IMR-90 (cell line): ENCODE measurements around the gene FAM24A. TPM values are rescaled to one million over a fixed set of nuclear protein-coding genes. Genes with fewer than 3 reads are reported as not detected.

Experiments used
- ATAC-seq: fragments of 200-7000 bp; cut with Tn5 transposase; 2 replicates; pipeline ENCODE4 v1.9.1; 2020; ENCODE audit warnings: low read depth, mild to moderate bottlenecking, moderate library complexity
- BruUV-seq: library from RNA; stranded (reverse); fragments of 400-500 nt; replicated peaks from 2 replicates; lab custom pipeline; 2021; lab: Mats Ljungman, UMichigan
- CTCF ChIA-PET: fragments of 300-600 bp; formaldehyde crosslinking; extraction: SDS; loops from one replicate; lab custom pipeline; 2021; ENCODE audit warnings: antibody characterized with exemption; lab: Yijun Ruan, JAX
- POLR2A ChIA-PET: fragments of 300-600 bp; sonication (Branson Sonifier 250); formaldehyde crosslinking; loops from one replicate; lab custom pipeline; 2022; ENCODE audit warnings: antibody characterized with exemption; ENCODE audit not compliant: unreplicated experiment; lab: Charles Lee
- DNase-seq: peaks from one replicate; pipeline ENCODE4 v3.0.0; 2013
- H2AFZ ChIP-seq: replicated peaks from 2 replicates; pipeline ENCODE3; 2013; ENCODE audit warnings: low read length, mild to moderate bottlenecking; ENCODE audit not compliant: poor library complexity
- H2AK5ac ChIP-seq: 2 replicates; pipeline ENCODE4 v1.6.1; 2013; ENCODE audit warnings: low read depth, low read length, inconsistent platforms
- H2AK9ac ChIP-seq: replicated peaks from 2 replicates; pipeline ENCODE3; 2013; ENCODE audit warnings: mild to moderate bottlenecking, low read depth, low read length, moderate library complexity; ENCODE audit not compliant: poor library complexity
- H2BK120ac ChIP-seq: 2 replicates; pipeline ENCODE4 v1.6.1; 2013; ENCODE audit warnings: low read depth, low read length, inconsistent platforms
- H2BK15ac ChIP-seq: 3 replicates; pipeline ENCODE4 v1.6.1; 2013; ENCODE audit warnings: low read depth, low read length, inconsistent platforms
- H2BK20ac ChIP-seq: 2 replicates; pipeline ENCODE4 v1.6.1; 2013; ENCODE audit warnings: low read depth, mild to moderate bottlenecking, inconsistent platforms, low read length, moderate library complexity
- H2BK5ac ChIP-seq: 2 replicates; pipeline ENCODE4 v1.6.1; 2013; ENCODE audit warnings: mild to moderate bottlenecking, low read depth, low read length, inconsistent platforms; ENCODE audit not compliant: poor library complexity, severe bottlenecking
- H3K14ac ChIP-seq: replicated peaks from 2 replicates; pipeline ENCODE4 v1.6.1; 2013; ENCODE audit warnings: low read depth, low read length, inconsistent platforms
- H3K18ac ChIP-seq: 2 replicates; pipeline ENCODE4 v1.6.1; 2013; ENCODE audit warnings: low read depth, low read length, control low read depth
- H3K23ac ChIP-seq: 2 replicates; pipeline ENCODE4 v1.6.1; 2013; ENCODE audit warnings: low read depth, low read length, inconsistent platforms
- H3K27ac ChIP-seq: 2 replicates; pipeline ENCODE4 v1.5.1; 2013; ENCODE audit warnings: mild to moderate bottlenecking, control low read depth, low read length; ENCODE audit not compliant: insufficient read depth
- H3K27me3 ChIP-seq: 2 replicates; pipeline ENCODE4 v1.6.1; 2013; ENCODE audit warnings: low read length; ENCODE audit not compliant: control insufficient read depth, insufficient read depth
- H3K36me3 ChIP-seq: 2 replicates; pipeline ENCODE4 v1.6.1; 2013; ENCODE audit warnings: low read length, mixed read lengths; ENCODE audit not compliant: control insufficient read depth, insufficient read depth
- H3K4ac ChIP-seq: 2 replicates; pipeline ENCODE4 v1.6.1; 2013; ENCODE audit warnings: low read depth, low read length, inconsistent platforms
- H3K4me1 ChIP-seq: 2 replicates; pipeline ENCODE4 v1.6.1; 2013; ENCODE audit warnings: low read length, mixed read lengths; ENCODE audit not compliant: control insufficient read depth, insufficient read depth
- H3K4me2 ChIP-seq: 2 replicates; pipeline ENCODE4 v1.6.1; 2013; ENCODE audit warnings: low read depth, mild to moderate bottlenecking, control low read depth, low read length, moderate library complexity
- H3K4me3 ChIP-seq: 2 replicates; pipeline ENCODE4 v1.5.1; 2013; ENCODE audit warnings: low read depth, mild to moderate bottlenecking, control low read depth, low read length, moderate library complexity; ENCODE audit not compliant: insufficient read depth
- H3K56ac ChIP-seq: 2 replicates; pipeline ENCODE4 v1.6.1; 2013; ENCODE audit warnings: low read length, inconsistent platforms; ENCODE audit not compliant: insufficient read depth; ENCODE audit errors: extremely low read depth
- H3K79me1 ChIP-seq, 2 experiments: 2 replicates each; pipeline ENCODE4 v1.6.1; 2013; ENCODE audit warnings: low read length in 2 of 2, inconsistent platforms in 1 of 2, low read depth in 1 of 2
- H3K9ac ChIP-seq: 2 replicates; pipeline ENCODE4 v1.6.1; 2013; ENCODE audit warnings: low read depth, low read length, control low read depth
- H3K9me1 ChIP-seq: 2 replicates; pipeline ENCODE4 v1.6.1; 2013; ENCODE audit warnings: low read length, inconsistent platforms; ENCODE audit not compliant: insufficient read depth
- H3K9me3 ChIP-seq: 2 replicates; pipeline ENCODE4 v1.6.1; 2013; ENCODE audit warnings: low read length; ENCODE audit not compliant: control insufficient read depth, insufficient read depth
- H4K20me1 ChIP-seq: 2 replicates; pipeline ENCODE4 v1.6.1; 2013; ENCODE audit warnings: low read length, inconsistent platforms; ENCODE audit not compliant: insufficient read depth
- H4K5ac ChIP-seq: 2 replicates; pipeline ENCODE4 v1.6.1; 2013; ENCODE audit warnings: mild to moderate bottlenecking, low read depth, low read length, control low read depth
- H4K8ac ChIP-seq, 2 experiments: 2 replicates each; pipeline ENCODE4 v1.6.1; 2013; ENCODE audit warnings: low read depth in 2 of 2, low read length in 2 of 2, control low read depth in 1 of 2, inconsistent platforms in 1 of 2
- H4K91ac ChIP-seq: 2 replicates; pipeline ENCODE4 v1.6.1; 2013; ENCODE audit warnings: low read depth, low read length, inconsistent platforms; ENCODE audit not compliant: insufficient read depth
- BHLHE40 ChIP-seq: fragments of 150-350 bp; IDR thresholded peaks from 2 replicates; pipeline ENCODE4 v1.6.1; 2016; ENCODE audit warnings: mild to moderate bottlenecking, low read depth, low read length
- CEBPB ChIP-seq: IDR thresholded peaks from 2 replicates; pipeline ENCODE4 v1.6.1; 2012; ENCODE audit warnings: low read depth, low read length, improper control_type of control experiment
- MAFK ChIP-seq: IDR thresholded peaks from 2 replicates; pipeline ENCODE4 v1.6.1; 2012; ENCODE audit warnings: low read depth, low read length, improper control_type of control experiment
- MAZ ChIP-seq: IDR thresholded peaks from 2 replicates; pipeline ENCODE4 v1.6.1; 2012; ENCODE audit warnings: low read depth, mild to moderate bottlenecking, low read length, improper control_type of control experiment, moderate library complexity, borderline replicate concordance
- POLR2A ChIP-seq: IDR thresholded peaks from 2 replicates; pipeline ENCODE4 v1.6.1; 2012; ENCODE audit warnings: mild to moderate bottlenecking, low read depth, low read length
- RAD21 ChIP-seq: IDR thresholded peaks from 2 replicates; pipeline ENCODE4 v1.6.1; 2012; ENCODE audit warnings: low read length, improper control_type of control experiment
- whole genome bisulfite sequencing, 2 experiments: methylation state at CpG; one replicate each; pipeline versions ENCODE4 v1.1.5 to v1.1.7; 2013; ENCODE audit warnings: missing lambda C conversion rate in 2 of 2; ENCODE audit not compliant: insufficient read length in 1 of 2; ENCODE audit errors: extremely low coverage in 2 of 2; 5-methylcytosine and 5-hydroxymethylcytosine counted together
- dilution Hi-C: fragments of 300-500 bp; cut with HindIII; formaldehyde crosslinking; loops from one replicate; pipeline ENCODE4 v1.14.3; 2018; ENCODE audit warnings: low sequenced_read_pairs; ENCODE audit not compliant: unreplicated experiment
- in situ Hi-C: fragments of 300-500 bp; cut with MboI; formaldehyde crosslinking; loops from 3 replicates; pipeline ENCODE4 v1.14.3; 2019; ENCODE audit warnings: low sequenced_read_pairs, inconsistent platforms, mixed read lengths
- intact Hi-C: fragments of 100-400 bp; cut with micrococcal nuclease; formaldehyde crosslinking; loops from 2 replicates; pipeline ENCODE4 v1.10.0; 2022
- polyA plus RNA-seq, 3 experiments: library from polyadenylated mRNA; depleted of rRNA; stranded (reverse); fragments of >200 nt; gene quantifications; 2 replicates each; pipeline ENCODE4 v1.2.3, GENCODE V29; 2012; ENCODE audit warnings: low replicate concordance in 1 of 3
- total RNA-seq: library from RNA; depleted of rRNA; stranded (reverse); fragments of >200 nt; gene quantifications from 2 replicates; pipeline ENCODE4 v1.2.3, GENCODE V29; 2012

FAM24A gene
- total and polyA plus RNA-seq, 2 of the 4 experiments (the other 2 are of a cell fraction) = not detected

DNA sequence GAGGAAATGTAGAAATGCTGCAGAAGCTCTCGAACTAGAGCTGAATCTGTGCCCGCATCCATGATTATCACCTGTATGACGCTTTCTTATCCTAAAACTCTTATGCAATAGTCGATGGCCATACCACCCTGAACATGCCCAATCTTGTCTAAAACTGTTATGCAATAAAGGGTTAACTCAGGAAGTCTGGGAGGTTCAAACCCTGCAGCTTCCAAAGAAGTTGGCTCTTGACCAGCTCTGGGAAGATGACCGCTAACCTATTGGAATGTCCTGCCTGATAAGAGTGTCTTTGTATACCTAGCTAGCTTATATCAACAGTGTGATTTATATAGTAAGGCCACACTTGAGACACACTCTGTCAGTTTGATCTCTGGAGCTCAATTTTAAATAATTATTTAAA is 47.1 kb downstream of the FAM24A start:
- Histone ChIP-seq H3K79me1 (peaks cover 9 to 11% of the 10 kb centered on the region in 2 experiments; a peak in 3 of 4 replicates), H4K91ac (no peak overlapping the region), H2AK9ac (no peak overlapping the region), H4K5ac (no peak overlapping the region), H4K20me1 (no peaks in the 10 kb centered on the region), H3K27ac (no peak overlapping the region), H3K56ac (no peak overlapping the region), H2BK20ac (no peak overlapping the region), H2BK120ac (no peak overlapping the region), H3K4me2 (no peak overlapping the region), H3K23ac (no peak overlapping the region), H3K9me1 (peaks cover 2% of the 10 kb centered on the region; the same call in 1 of the 2 replicates), H2AFZ (no peak overlapping the region), H3K4ac (no peak overlapping the region), H3K36me3 (no peaks in the 10 kb centered on the region), H3K4me3 (no peak overlapping the region), H3K18ac (no peak overlapping the region), H4K8ac (no peak overlapping the region), H2BK5ac (no peak overlapping the region), H3K27me3 (no peaks in the 10 kb centered on the region), H2AK5ac (no peak overlapping the region), H3K9me3 (no peaks in the 10 kb centered on the region), H3K9ac (no peak overlapping the region), H3K14ac (no peak overlapping the region), H3K4me1 (no peaks in the 10 kb centered on the region), H2BK15ac (no peak overlapping the region)
- no peak for ATAC-seq
- in situ Hi-C loops = no loop called here
- TF ChIP-seq RAD21 = no peak
- TF ChIP-seq CEBPB = peak; percentile 67
- TF ChIP-seq MAZ = no peak
- no peak for TF ChIP-seq BHLHE40
- no peak for TF ChIP-seq MAFK
- TF ChIP-seq POLR2A = no peak
- dilution Hi-C loops = no loop called here
- DNase-seq = peak; percentile 1
- BruUV-seq = no TSS peak
- ChIA-PET CTCF (interaction anchor here (0.7 to 1.1 kb wide), 2 partner anchors 10 to 73 kb away, joined by 3 read pairs; no protein-coding TSS in a partner anchor), POLR2A (no interaction called here)
- intact Hi-C loops = loop anchor here (2.0 kb wide), 1 partner anchor 51 kb away; the partner anchor contains the start of genes ACADSB and IKZF5
- WGBS, 2 experiments = no CpG with 5 or more reads among the region's 5 CpGs
